HEK293T (cell line): Measurements from ENCODE around the gene LRMDA.

Experiments
- ARNT ChIP-seq: fragments of 450-650 bp; IDR thresholded peaks from 2 replicates; pipeline ENCODE4 v1.6.1; 2017; ENCODE audit warnings: mild to moderate bottlenecking
- BHLHE40 ChIP-seq: fragments of 450-650 bp; IDR thresholded peaks from 2 replicates; pipeline ENCODE4 v1.6.1; 2016; ENCODE audit warnings: mild to moderate bottlenecking, moderate library complexity, borderline replicate concordance
- ELF4 ChIP-seq: fragments of 450-650 bp; IDR thresholded peaks from 2 replicates; pipeline ENCODE4 v1.6.1; 2017; ENCODE audit warnings: antibody characterized with exemption
- HDGF ChIP-seq: fragments of 450-650 bp; IDR thresholded peaks from 2 replicates; pipeline ENCODE4 v1.6.1; 2017; ENCODE audit warnings: antibody characterized with exemption, borderline replicate concordance
- NFRKB ChIP-seq: fragments of 450-650 bp; IDR thresholded peaks from 2 replicates; pipeline ENCODE4 v1.6.1; 2016; ENCODE audit warnings: mild to moderate bottlenecking, moderate library complexity
- SP1 ChIP-seq: fragments of 450-650 bp; IDR thresholded peaks from 2 replicates; pipeline ENCODE4 v1.6.1; 2017
- TARDBP ChIP-seq: fragments of 450-650 bp; IDR thresholded peaks from 2 replicates; pipeline ENCODE4 v1.6.1; 2016

GRCh38 chr10:76336213-76336963 lies 905.0 kb downstream of the LRMDA start:
- TF ChIP-seq ARNT (no peak), NFRKB (no peak), TARDBP (no peak), BHLHE40 (no peak), SP1 (no peak), ELF4 (no peak), HDGF (no peak)
